GM18508 (cell line): ENCODE data around the gene NDUFA3.
"Not testable (repeated sequence)": the region's sequence is repeated elsewhere in the genome, so short reads cannot be mapped to it uniquely, and the experiment has no call there.

ENCODE experiments used
- ATAC-seq: cut with Tn5 transposase; IDR thresholded peaks from one replicate; pipeline ENCODE4 v1.9.1; 2021; ENCODE audit warnings: moderate number of reproducible peaks; ENCODE audit not compliant: insufficient read depth, unreplicated experiment

Gene NDUFA3

GRCh38 chr19:54102421-54103169 is at the start of gene NDUFA3:
TSS of gene NDUFA3 (plus strand) at chr19:54102855. CDS start at chr19:54102879, 24 bp downstream.
- ATAC-seq = peak; percentile 87

- no peak for ATAC-seq
Observed at GRCh38 chr19:54062643-54063042, 40.0 kb upstream of the NDUFA3 start.

- ATAC-seq = no peak
Observed at GRCh38 chr19:54063350-54064116, 39.1 kb upstream of the NDUFA3 start, which contains the start of gene VSTM1. TSS of gene VSTM1 (minus strand) at chr19:54063897. CDS start at chr19:54063777, 120 bp downstream.

GRCh38 chr19:54069470-54069869 is 33.2 kb upstream of the NDUFA3 start:
- ATAC-seq = no peak

- ATAC-seq = no peak
Observed at GRCh38 chr19:54073829-54074228, 28.8 kb upstream of the NDUFA3 start.

- ATAC-seq = no peak
Observed at GRCh38 chr19:54074851-54075250, 27.8 kb upstream of the NDUFA3 start.

- ATAC-seq = no peak
Observed at GRCh38 chr19:54077334-54077733, 25.3 kb upstream of the NDUFA3 start.

GRCh38 chr19:54081032-54081431 is 21.6 kb upstream of the NDUFA3 start, which contains the start of gene TARM1:
TSS of gene TARM1 (minus strand) at chr19:54081365. CDS start at chr19:54081340, 25 bp downstream.
- no peak for ATAC-seq

GRCh38 chr19:54084410-54084809 is 18.2 kb upstream of the NDUFA3 start:
- ATAC-seq = no peak

- ATAC-seq = no peak
Observed at GRCh38 chr19:54094426-54095000, 8.1 kb upstream of the NDUFA3 start.

GRCh38 chr19:54095136-54095858 is 7.4 kb upstream of the NDUFA3 start:
- ATAC-seq = no peak

- ATAC-seq = not testable (repeated sequence)
Observed at GRCh38 chr19:54095859-54096616, 6.6 kb upstream of the NDUFA3 start.

GRCh38 chr19:54096617-54097106 is 6.0 kb upstream of the NDUFA3 start:
- ATAC-seq = no peak

- no peak for ATAC-seq
Observed at GRCh38 chr19:54099190-54099902, 3.3 kb upstream of the NDUFA3 start.

- not testable (repeated sequence) for ATAC-seq
Observed at GRCh38 chr19:54099903-54100255, 2.8 kb upstream of the NDUFA3 start.

GRCh38 chr19:54100561-54100960 is 2.1 kb upstream of the NDUFA3 start, which contains the start of gene OSCAR:
TSS of gene OSCAR (minus strand) at chr19:54100803. CDS start at chr19:54100792, 11 bp downstream.
- no peak for ATAC-seq

- ATAC-seq = no peak
Observed at GRCh38 chr19:54104998-54105715, 2.5 kb downstream of the NDUFA3 start.

- ATAC-seq = no peak
Observed at GRCh38 chr19:54105796-54106195, 3.1 kb downstream of the NDUFA3 start.
